Hepatic stellate cell (primary cell): ENCODE results near the gene RBX1.
"Not testable (repeated sequence)": the region's sequence is repeated elsewhere in the genome, so short reads cannot be mapped to it uniquely, and the experiment has no call there.

ENCODE experiments used
- DNase-seq: peaks from one replicate; pipeline ENCODE4 v3.0.0; 2011; ENCODE audit warnings: low spot score

Gene RBX1

DNA sequence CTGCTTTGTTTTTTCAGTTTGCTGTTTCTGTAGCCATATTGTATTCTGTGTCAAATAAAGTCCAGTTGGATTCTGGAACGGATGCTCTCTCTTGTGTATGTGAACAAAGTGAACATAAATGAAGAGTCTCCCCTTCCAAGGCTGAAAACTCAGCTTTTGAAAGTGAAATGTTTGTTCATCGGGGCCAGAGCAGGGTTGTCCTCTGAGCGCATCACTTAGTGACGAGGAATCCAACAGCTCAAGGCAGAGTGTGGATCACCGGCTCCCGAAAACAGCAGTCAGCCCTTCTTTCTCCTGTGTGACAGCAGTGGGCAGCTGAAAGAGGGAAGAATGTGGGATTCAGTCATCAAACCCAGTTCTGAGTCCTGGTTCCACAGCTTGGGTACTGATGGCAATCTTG is 21.4 kb downstream of the RBX1 start:
- no peak for DNase-seq

- no peak for DNase-seq
Observed at GRCh38 chr22:40973144-40973543, 22.0 kb downstream of the RBX1 start.

GRCh38 chr22:40975366-40975765 is 24.2 kb downstream of the RBX1 start:
- DNase-seq: no peak

DNA sequence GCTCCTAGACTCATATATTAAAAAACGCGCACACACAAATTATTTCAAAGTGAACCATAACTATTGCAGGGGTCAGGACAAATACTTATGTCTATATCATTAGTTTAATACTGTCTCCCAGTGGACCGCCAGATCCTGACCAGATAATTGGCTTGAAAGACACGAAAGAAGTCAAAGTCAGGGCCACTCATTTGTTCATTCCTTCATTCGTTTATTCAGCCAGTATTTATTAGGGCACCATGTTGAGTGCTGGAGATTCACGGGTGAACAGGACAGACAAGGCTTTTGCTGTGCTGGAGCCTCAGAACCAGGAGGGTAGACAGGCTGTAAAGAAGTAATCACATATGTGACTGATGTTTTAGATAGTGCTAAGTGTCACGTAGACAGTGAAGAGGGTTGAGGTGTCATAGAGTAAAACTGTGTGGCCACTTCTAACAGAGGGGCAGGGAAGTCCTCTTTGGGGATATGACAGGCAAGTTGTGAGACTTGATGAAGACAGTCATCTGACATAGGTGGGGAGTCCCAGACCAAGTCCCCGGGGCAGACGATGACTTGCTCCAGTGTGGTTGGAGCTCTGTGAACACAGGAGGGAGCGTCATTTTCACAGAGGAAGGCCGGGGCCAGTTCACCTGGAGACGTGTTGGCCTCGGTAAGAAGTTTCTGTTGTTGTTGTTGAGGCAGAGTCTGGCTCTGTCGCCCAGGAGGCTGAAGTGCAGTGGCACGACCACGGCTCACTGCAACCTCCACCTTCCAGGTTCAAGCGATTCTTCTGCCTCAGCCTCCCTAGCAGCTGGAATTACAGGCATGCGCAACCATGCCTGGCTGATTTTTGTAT is 25.9 kb downstream of the RBX1 start:
- no peak for DNase-seq

DNA sequence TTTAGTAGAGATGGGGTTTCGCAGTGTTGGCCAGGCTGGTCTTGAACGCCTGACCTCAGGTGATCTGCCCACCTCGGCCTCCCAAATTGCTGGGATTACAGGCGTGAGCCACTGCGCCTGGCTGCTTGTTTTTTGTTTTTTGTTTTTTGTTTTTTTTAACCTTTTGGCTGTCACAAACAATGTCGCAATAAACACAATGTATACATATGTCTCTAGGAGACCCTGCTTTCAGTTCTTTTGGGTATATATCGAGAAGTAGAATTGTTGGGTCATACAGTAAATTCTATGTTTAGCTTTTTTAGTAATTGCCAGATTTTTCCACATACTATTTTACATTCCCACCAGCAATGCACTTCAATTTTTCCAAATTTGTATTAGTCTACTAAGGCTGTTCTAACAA is 28.0 kb downstream of the RBX1 start:
- no peak for DNase-seq

- DNase-seq: no peak
Observed at GRCh38 chr22:40979871-40980270, 28.7 kb downstream of the RBX1 start.

- peak; percentile 29 for DNase-seq
Observed at GRCh38 chr22:40982482-40983385, 31.6 kb downstream of the RBX1 start.

- no peak for DNase-seq
Observed at GRCh38 chr22:40991298-40991697, 40.1 kb downstream of the RBX1 start.

DNA sequence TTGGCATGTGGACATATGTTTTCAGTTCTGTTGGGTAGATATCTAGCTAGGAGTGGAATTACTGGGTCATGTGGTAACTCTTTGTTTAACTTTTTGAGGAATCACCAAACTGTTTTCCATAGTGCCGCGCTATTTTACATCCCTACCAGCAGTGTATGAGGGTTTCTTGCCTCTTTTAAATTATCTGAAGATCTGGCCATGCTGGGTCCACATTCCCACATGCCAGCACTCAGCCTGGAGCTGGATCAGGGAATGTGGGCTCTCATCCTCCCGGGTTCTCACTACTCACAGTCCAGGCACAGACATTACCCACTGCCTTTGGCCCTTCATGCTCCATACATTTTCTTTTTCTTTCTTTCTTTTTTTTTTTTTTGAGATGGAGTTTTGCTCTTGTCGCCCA is 44.6 kb downstream of the RBX1 start:
- DNase-seq: no peak

GRCh38 chr22:40997520-40997919 is 46.3 kb downstream of the RBX1 start:
- DNase-seq: no peak

- no peak for DNase-seq
Observed at GRCh38 chr22:41000040-41000565, 48.9 kb downstream of the RBX1 start.

- no peak for DNase-seq
Observed at GRCh38 chr22:41000941-41001721, 50.0 kb downstream of the RBX1 start.

GRCh38 chr22:41001722-41002122 is 50.5 kb downstream of the RBX1 start:
- DNase-seq: no peak

- not testable (repeated sequence) for DNase-seq
Observed at GRCh38 chr22:41002386-41002785, 51.2 kb downstream of the RBX1 start.

- no peak for DNase-seq
Observed at GRCh38 chr22:41003066-41003465, 51.9 kb downstream of the RBX1 start.

GRCh38 chr22:41003976-41004375 is 52.8 kb downstream of the RBX1 start:
- DNase-seq: no peak

DNA sequence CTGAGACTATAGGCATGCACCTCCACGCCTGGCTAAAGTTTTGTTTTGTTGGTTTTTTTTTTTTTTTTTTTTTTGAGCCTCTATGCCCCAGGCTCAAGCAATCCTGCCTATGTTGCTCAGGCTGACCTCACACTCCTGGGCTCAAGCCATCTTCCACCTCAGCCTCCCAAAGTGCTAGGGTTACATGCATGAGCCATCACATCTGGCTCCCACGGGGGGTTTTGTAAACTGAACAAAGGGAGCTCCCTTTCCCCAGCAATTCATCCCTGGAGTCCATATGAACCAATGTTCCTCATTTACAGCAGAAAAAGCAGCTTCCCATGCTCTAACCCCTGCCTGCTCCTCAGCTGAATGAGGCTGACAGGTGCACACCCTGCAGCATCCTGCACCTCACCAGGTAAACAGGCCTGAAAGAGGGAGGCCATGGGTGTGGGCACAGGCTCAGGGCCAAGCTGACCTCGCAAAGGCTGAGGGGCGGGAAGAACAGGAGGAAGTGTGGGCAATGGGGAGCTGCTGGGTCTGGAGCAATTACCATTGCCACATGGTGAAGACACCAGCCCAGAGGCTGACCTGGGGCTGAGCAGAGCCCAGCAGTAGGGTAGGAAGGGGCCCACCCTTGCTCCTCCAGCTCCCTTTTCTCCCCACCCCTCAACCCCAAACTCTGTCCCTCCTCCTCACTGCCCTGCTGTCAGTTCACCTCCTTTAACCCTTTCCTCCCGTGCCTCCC is 58.2 kb downstream of the RBX1 start:
- DNase-seq: no peak

DNA sequence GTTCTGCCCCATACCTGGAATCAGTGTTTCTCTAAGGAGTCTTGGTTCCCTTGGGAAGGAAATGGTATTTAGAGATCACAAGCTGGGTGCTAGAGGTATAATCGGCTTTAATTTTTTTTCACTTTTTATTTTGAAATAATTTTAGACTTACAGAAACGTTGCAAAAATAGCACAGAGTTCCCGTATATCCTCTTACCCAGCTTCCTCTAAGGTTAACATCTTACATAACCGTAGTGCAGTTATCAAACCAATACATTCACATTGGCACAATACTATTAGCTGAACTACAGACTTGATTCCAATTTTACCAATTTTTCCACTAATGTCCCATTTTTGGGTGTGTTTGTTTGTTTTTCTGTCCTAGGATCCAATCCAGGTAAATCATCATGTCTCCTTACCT is 63.8 kb downstream of the RBX1 start:
- DNase-seq: no peak

DNA sequence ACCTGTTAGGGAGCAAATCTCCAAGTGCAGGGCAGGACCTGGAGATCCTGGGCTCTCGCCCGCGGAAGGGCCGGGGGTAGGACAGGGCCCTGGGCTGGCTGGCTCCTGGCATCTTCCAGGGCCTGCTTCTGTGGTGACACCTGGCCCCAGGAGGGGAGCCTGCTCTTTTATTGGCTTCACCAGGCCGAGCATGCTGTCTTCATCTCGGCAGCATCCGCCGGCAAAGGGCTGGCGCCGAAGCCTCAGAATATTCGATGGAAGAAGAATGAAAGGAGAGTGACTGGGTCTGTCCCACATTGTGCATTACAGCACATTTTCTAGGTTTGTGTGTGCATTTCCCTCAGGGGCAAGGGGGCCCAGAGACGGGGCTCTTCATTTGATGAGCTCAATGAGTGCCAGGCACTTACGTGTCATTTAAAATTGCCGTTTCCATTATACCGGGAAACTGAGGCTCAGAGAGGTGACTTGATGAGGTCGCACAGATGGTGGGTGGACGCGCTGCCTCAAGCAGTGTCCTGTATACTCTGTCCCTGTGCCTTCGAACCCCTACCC is 70.0 kb downstream of the RBX1 start:
- DNase-seq: no peak

DNA sequence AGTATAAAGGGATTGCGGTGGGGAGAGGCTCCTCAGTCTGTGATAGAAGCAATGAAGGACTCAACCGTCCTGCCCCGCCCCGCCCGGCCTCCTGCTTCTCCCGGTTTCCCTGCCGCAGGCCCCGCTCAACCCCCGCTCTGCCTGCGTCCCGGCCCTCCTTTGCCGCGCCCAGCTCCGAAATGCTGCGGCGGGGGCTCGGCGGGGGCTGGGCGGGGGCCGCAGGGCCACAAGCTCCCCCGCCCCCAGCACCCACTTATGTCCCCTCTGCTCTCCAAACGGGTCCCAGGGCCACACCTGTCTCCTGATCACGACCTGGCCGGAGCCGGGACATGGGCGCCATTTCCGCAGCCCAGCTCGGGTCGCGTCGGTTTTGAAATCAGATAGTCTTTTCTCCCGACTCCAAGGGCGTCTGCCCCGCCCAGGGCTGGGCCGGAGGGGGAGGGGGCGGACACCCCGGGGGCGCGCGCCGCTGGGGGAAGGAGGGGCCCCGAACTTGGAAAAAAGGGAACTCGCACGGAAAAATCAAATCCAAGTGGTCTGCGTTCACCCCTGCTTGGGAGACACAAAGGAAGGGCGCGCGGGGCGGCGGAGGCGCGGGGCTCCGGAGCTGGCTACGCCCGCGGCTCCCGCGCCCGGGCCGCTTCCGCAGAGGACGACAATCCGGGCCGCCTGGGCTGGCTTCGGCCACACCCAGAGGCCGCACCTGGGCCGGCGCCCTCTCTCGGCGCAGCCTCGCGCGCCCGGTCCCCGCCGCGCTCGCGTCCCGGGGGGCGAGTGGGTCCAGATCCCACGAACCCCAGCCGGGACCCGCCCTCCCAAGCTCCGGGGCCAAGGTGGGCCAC is 70.7 kb downstream of the RBX1 start:
- DNase-seq: peak; percentile 49
